Astrocyte of the spinal cord (primary cell): ENCODE measurements around the gene PGAP2.

Source experiments
- DNase-seq: peaks from one replicate; pipeline ENCODE4 v3.0.0; 2011; ENCODE audit warnings: low read depth, low spot score
- H3K4me3 ChIP-seq: 2 replicates; pipeline ENCODE4 v1.5.1; 2011; ENCODE audit warnings: low read depth, mild to moderate bottlenecking, low read length, moderate library complexity
- CTCF ChIP-seq: IDR thresholded peaks from 2 replicates; pipeline ENCODE4 v1.5.1; 2012; ENCODE audit warnings: low read depth, mild to moderate bottlenecking, low read length, inconsistent platforms
- in situ Hi-C: cut with HindIII; loops from 2 replicates; pipeline ENCODE4 v1.10.0; 2017; ENCODE audit warnings: low sequenced_read_pairs

PGAP2 gene

GRCh38 chr11:3845246-3845645 is 36.9 kb downstream of the PGAP2 start:
- no peak overlapping the region for H3K4me3 ChIP-seq
- in situ Hi-C loops, result no loop called here
- DNase-seq, result no peak
- TF ChIP-seq CTCF, result no peak

DNA sequence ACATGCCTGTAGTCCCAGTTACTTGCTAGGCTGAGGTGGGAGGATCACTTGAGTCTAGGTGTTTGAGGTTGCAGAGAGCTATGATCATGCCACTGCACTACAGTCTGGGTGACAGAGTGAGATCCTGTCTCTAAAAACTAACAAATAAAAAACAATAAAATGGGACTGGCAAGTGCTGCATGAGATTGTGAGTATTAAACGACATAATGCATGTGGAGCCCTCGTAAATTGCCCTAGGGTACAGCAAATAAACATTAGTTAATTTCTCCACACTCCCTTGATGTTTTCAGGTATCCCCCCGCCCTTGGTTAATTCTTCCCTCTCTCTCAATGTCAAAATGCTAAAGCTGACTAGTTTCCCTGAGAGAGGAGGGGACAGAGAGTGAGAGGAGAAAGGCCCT is 37.3 kb downstream of the PGAP2 start:
- no peak for TF ChIP-seq CTCF
- in situ Hi-C loops, result no loop called here

DNA sequence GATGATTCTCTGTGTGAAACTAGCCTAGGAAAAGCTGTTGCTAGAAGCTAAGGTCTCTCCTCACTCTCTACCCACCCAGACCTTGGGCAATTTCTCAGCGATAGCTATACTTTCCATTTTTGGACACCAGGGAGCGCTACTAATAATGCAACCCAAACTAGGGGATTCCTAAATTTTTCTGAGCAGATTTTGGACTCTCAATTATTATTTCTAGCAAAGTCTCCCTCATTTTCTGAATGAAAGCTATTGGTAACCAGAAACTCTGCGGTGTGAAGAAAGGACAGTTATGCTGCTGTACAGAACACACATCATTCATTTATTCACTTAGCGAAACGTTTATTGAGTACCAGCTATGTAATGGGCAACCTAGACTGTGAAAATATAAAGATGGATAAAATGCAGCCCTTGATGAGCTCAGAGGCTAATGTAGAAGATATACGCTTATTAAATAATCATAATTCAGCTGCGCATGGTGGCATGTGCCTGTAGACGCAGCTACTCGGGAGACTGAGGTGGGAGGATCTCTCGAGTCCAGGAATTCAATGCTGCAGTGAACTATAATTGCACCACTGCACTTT is 41.0 kb downstream of the PGAP2 start:
- peak; percentile 48 for DNase-seq
- in situ Hi-C loops, result no loop called here
- no peak overlapping the region for H3K4me3 ChIP-seq
- TF ChIP-seq CTCF, result peak; percentile 74

More for the DNA sequence above, 37.3 kb downstream of the PGAP2 start:
- no peak for DNase-seq
- no peak overlapping the region for H3K4me3 ChIP-seq

- DNase-seq, result no peak
- in situ Hi-C loops, result no loop called here
- H3K4me3 ChIP-seq, result no peak overlapping the region
- no peak for TF ChIP-seq CTCF
These were observed 45.1 kb downstream of the PGAP2 start for GRCh38 chr11:3853545-3853842.

DNA sequence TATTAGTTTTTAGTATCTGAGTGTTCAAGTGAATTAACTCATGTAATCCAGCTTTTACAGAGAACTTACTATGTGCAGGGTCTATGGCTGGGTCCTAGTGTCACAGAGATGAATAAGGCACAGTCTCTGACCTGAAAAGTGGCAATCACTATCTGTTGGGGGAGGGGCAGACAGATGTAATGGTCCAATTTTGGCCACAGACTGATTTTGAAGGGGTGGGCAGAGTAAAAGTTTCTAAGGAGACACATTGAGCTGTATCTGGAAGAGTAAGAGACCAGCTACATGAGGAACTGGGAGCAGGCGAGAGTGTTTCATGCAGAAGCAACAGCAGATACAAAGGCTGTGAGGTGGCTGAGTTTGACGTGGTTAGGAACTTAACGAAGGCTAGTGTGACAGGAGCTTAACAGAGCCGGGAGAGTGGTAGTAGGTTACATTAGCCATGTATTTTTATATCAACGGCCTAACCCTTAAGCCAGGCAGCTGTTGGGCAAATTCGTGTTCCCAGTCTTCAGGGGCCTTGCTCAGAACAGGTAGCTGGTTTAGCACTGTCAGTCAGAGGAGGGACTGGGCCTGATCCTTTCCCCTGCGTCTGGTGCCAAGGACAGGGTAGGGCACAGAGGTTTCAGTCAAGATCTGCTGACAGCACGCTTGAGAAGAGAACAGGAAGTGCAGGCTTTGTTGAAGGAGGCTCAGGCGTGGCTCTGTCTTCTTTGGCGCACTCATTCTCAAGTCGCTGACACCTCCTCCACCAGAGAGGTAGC is 45.7 kb downstream of the PGAP2 start:
- TF ChIP-seq CTCF, result no peak
- H3K4me3 ChIP-seq, result no peak overlapping the region
- in situ Hi-C loops, result no loop called here
- DNase-seq, result no peak

DNA sequence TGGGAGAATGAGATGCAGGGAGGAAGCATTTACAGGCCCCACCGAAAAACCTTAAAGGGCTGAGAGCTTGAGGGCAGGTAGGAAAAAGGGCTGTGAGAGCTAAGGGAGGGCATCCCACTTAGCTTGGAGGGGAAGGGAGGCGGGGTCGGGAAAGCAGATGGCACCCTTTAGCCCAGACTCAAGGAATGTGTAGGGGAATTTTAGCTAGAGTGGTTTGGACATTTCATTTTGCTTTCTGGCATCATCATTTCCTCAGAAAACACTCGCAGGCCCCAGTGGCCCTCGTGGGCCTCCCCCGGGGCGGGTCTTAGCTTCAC is 46.3 kb downstream of the PGAP2 start:
- in situ Hi-C loops, result no loop called here
- no peak for TF ChIP-seq CTCF
- H3K4me3 ChIP-seq, result no peak overlapping the region
- no peak for DNase-seq
